Measurements from ENCODE around the gene GPALPP1.
"Not testable (repeated sequence)": the region's sequence is repeated elsewhere in the genome, so short reads cannot be mapped to it uniquely, and the experiment has no call there.

The GPALPP1 gene

GRCh38 chr13:45063261-45063860 is 74.0 kb downstream of the GPALPP1 start:
- no peak for DNase-seq (ENCODE audit: low read depth)

GRCh38 chr13:45063889-45064288 is 74.6 kb downstream of the GPALPP1 start:
- DNase-seq (ENCODE audit: low read depth) = not testable (repeated sequence)

- DNase-seq (ENCODE audit: low read depth) = no peak
Measured at GRCh38 chr13:45064889-45065288, 75.6 kb downstream of the GPALPP1 start.

DNA sequence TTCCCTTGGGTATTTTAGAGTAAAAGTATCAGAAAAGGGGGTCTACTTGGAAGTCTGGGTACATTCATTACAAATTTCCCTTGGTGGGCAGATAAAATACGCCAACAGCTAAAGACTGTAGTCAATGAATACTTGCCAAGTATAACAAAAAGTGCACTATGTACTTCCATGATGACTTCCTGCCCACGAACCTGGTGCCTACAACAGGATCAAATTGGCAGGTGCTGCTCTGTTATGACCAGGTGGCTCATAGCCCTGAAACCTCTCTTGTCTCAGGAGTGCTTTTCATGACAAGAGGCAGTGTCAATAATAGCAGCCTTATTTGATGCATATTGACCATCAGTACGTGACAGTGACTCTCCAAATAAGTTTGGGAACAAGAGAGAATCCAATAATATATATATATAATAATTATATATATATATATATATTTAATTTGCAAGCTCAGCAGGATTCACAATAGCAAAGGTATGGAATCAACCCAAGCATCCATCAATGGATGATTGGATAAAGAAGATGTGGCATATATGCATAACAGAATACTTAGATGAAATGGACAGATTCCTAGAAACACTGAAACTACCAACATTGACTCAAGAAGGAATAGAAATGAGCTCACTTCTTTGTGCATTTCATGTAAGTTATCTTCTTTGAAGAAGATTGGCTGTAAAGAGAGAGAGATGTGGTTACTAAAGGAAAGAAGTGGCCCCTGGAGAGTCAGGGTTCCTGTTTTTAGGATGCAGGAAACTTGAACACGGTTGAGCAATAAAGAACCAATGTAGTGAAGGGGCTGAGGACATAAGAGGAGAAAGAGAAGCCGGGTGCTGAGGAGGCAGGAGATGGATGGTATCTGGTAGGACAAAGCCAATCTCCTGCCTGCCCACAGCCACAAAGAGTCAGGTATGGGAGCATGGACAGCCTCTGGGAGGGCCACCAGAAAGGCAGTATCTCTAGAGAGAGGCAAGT is 79.0 kb downstream of the GPALPP1 start:
- no peak for DNase-seq (ENCODE audit: low read depth)

DNA sequence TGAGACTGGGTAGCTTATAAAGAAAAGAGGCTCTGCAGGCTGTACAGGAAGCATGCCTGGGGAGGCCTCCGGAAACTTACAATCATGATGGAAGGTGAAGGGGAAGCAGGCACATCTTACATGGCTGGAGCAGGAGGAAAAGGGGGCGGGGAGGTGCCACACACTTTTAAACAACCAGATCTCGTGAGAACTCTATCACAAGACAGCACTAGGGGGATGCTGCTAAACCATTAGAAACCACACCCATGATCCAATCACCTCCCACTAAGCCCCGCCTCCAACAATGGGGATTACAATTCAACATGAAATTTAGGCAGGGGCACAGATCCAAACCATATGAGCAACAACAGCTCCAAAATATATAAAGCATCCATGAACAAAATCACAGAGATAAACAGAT is 84.5 kb downstream of the GPALPP1 start:
- DNase-seq (ENCODE audit: low read depth) = no peak

GRCh38 chr13:45074721-45075120 is 85.4 kb downstream of the GPALPP1 start:
- DNase-seq (ENCODE audit: low read depth) = no peak

DNA sequence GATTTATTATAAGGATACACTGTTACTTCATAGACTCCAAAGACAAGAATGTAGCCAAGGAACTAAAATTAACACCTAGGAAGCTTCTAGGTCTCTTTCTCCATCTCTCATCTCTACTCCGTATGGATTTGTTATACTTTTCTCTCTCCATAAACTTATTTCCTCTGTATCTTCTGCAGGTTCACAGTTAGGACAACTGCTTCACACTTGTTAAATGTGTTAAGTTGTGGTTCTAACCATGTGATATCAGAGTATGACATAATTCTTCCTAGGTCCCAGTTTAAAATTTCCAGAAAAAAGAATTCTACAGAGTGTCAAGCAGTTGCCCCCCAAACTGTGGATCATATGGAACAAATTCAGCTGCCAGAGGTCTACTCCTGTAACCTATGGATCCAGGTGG is 88.7 kb downstream of the GPALPP1 start:
- DNase-seq (ENCODE audit: low read depth) = no peak

Measured in non-pigmented ciliary epithelial cell (primary cell).